ENCODE results near the gene FANCC. TPM values are rescaled to one million over a fixed set of nuclear protein-coding genes. Genes with fewer than 3 reads are reported as not detected.

FANCC gene

Small RNAs within 50 kb of the gene (small RNA-seq; reads per million reads assigned to genes)
- gene MIR23B (ENCODE audit: insufficient read depth) (816 reads per million, percentile 99 among the genes with 10 or more reads in this experiment), gene MIR27B (ENCODE audit: insufficient read depth) (12,605 reads per million, percentile 100 among the genes with 10 or more reads in this experiment), gene MIR3074 (ENCODE audit: insufficient read depth) (not detected), gene MIR6081 (ENCODE audit: insufficient read depth) (not detected), gene RNA5SP288 (ENCODE audit: insufficient read depth) (47.3 reads per million, percentile 92 among the genes with 10 or more reads in this experiment)
